NCI-H128 (cell line): ENCODE results near the gene ILF3.
"Not testable (repeated sequence)": the region's sequence is repeated elsewhere in the genome, so short reads cannot be mapped to it uniquely, and the experiment has no call there.

Experiments
- DNase-seq: peaks from one replicate; lab custom pipeline; 2025; ENCODE audit not compliant: unreplicated experiment; lab: John Stamatoyannopoulos, UW

ILF3 gene

GRCh38 chr19:10642473-10643171 is 11.5 kb upstream of the ILF3 start:
- DNase-seq = no peak

- DNase-seq = no peak
Measured at GRCh38 chr19:10643172-10643967, 10.8 kb upstream of the ILF3 start.

- no peak for DNase-seq
Measured at GRCh38 chr19:10643968-10644259, 10.2 kb upstream of the ILF3 start.

GRCh38 chr19:10644260-10645007 is 9.7 kb upstream of the ILF3 start:
- DNase-seq = peak; percentile 40

GRCh38 chr19:10646456-10647159 is 7.5 kb upstream of the ILF3 start:
- DNase-seq = no peak

GRCh38 chr19:10648360-10648759 is 5.8 kb upstream of the ILF3 start:
- no peak for DNase-seq

- DNase-seq = no peak
Measured at GRCh38 chr19:10651851-10652250, 2.3 kb upstream of the ILF3 start.

GRCh38 chr19:10653482-10653731 is 739 bp upstream of the ILF3 start:
- DNase-seq = no peak

GRCh38 chr19:10654610-10655456 is 687 bp downstream of the ILF3 start:
- DNase-seq = peak; percentile 51

GRCh38 chr19:10655457-10656312 is 1.5 kb downstream of the ILF3 start:
- no peak for DNase-seq

GRCh38 chr19:10660346-10660745 is 6.2 kb downstream of the ILF3 start:
- no peak for DNase-seq

- DNase-seq = no peak
Measured at GRCh38 chr19:10661946-10662345, 7.8 kb downstream of the ILF3 start.

- no peak for DNase-seq
Measured at GRCh38 chr19:10662384-10663251, 8.5 kb downstream of the ILF3 start.

GRCh38 chr19:10663252-10663563 is 9.1 kb downstream of the ILF3 start:
- not testable (repeated sequence) for DNase-seq

GRCh38 chr19:10667867-10668266 is 13.7 kb downstream of the ILF3 start:
- no peak for DNase-seq

- DNase-seq = no peak
Measured at GRCh38 chr19:10669246-10669645, 15.1 kb downstream of the ILF3 start.

- no peak for DNase-seq
Measured at GRCh38 chr19:10670182-10670581, 16.0 kb downstream of the ILF3 start.

- DNase-seq = no peak
Measured at GRCh38 chr19:10670876-10671804, 17.0 kb downstream of the ILF3 start.
